Cardiac septum (tissue), 1 donor: ENCODE results near the gene TMED8. TPM values are rescaled to one million over a fixed set of nuclear protein-coding genes. Genes with fewer than 3 reads are reported as not detected.
"Not testable (repeated sequence)": the region's sequence is repeated elsewhere in the genome, so short reads cannot be mapped to it uniquely, and the experiment has no call there.

Experiments used
- DNase-seq: peaks from one replicate; pipeline ENCODE4 v3.0.0-alpha.2; 2020; ENCODE audit warnings: low spot score
- intact Hi-C: fragments of 100-400 bp; cut with DNase I; formaldehyde crosslinking; loops from one replicate; pipeline ENCODE4 v1.14.0; 2022
- total RNA-seq: library from RNA; stranded (reverse); fragmentation: NEBNext Ultra II Directional; extraction: Animal tissue kit (Norgen Biotek cat#: 25700); gene quantifications from one replicate; pipeline ENCODE4 v1.2.1, GENCODE V29; 2021
- donor health status: DM: no; HTN: no; CAD: no.

The TMED8 gene
- total RNA-seq, 1 donor from 2014 or later = 5.6 TPM

- DNase-seq = no peak
- intact Hi-C loops = no loop called here
Observed at GRCh38 chr14:77372304-77372841, 4.5 kb downstream of the TMED8 start.

GRCh38 chr14:77369285-77369684 is 7.6 kb downstream of the TMED8 start:
- no peak for DNase-seq
- intact Hi-C loops = no loop called here

GRCh38 chr14:77364146-77364545 is 12.7 kb downstream of the TMED8 start:
- no peak for DNase-seq
- intact Hi-C loops = no loop called here

- intact Hi-C loops = no loop called here
- DNase-seq = no peak
Observed at GRCh38 chr14:77359626-77360025, 17.3 kb downstream of the TMED8 start.

GRCh38 chr14:77356899-77357298 is 20.0 kb downstream of the TMED8 start:
- intact Hi-C loops = no loop called here
- no peak for DNase-seq

DNA sequence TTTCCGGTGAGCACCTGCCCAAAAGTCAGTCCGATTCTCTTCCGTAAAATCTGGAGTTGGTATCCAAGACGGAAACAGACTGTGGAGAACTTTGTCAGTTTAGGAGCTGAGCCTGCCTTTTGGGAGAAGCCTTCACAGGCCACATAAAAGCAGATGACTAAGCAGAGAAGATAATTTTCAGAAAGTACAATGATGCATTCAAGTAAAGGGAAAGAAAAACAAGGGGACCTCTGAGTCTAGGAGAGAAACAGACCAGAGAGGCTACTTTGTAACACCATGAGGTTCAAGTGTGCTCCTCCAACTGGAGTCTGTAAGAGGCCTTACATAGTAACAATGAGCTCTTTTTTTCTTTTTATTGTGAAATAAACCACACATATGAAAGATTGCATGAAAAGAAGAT is 21.1 kb downstream of the TMED8 start:
- no peak for DNase-seq
- intact Hi-C loops = no loop called here

- intact Hi-C loops = no loop called here
- no peak for DNase-seq
Observed at GRCh38 chr14:77353469-77354141, 23.3 kb downstream of the TMED8 start.

GRCh38 chr14:77347751-77348150 is 29.1 kb downstream of the TMED8 start:
- intact Hi-C loops = no loop called here
- no peak for DNase-seq

DNA sequence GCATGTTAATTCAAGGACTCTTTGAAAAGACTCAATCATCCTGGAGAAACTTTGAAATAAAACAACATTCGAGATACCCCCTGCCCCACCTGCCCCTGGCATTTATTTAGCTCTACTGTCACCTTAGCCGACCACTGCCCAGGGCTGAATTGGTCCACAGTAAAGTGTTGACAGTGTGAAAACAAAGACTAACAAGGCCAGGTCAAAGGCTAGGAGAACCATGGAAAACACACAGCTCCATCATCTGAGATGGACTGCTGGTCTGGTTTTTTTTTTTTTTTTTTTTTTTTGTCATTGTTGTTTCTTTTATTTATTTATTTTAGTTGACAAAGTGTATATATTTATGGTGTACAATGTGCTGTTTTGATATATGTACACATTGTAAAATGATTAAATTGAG is 30.4 kb downstream of the TMED8 start:
- intact Hi-C loops = no loop called here
- no peak for DNase-seq

DNA sequence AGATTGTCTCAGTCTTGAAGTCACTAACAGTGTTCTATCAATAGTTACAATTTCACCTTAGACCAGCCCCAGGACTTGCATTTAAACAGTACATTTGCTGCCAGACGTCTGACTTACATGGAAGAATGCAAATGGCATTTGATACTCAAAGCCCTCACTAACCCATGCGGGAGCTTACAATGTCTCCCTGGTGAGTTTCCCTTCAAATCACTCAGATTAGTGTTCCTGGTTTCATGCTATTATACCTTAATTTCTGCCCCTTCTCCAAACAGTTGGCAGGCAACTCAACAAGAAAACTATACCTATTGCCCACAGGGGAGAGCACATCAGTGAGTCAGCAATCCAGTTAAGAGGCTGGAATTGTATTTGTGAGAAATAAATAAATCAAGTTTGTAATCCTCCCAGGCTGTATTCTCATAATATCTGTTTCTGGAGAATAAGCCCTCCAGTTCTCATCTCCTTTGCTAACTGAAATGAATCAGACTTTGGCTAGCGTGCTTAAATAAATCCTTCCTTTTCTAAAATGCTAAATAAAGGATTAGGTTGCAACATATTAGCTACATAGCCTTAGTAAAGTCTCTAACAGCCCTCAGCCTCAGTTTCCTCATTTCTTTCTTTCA is 32.4 kb downstream of the TMED8 start:
- DNase-seq = no peak
- intact Hi-C loops = no loop called here

DNA sequence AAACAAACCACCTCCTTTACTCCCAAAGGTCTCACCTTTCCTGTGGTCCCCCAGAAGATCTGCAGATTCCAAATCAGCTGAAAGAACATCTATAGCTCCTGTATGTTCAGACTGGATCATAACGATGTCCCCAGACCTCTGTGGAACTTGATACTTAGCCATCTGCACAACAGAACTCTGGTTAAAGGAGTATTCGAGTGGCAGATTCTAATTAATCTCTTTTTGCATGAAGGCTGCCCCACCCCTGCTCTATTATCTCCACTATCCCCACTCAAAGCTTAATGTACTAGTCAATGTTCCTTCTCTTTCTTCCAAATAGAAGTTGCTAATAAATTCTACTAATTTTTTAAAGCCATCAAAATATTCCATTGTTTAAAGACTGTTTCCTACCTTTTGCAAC is 33.2 kb downstream of the TMED8 start:
- intact Hi-C loops = no loop called here
- no peak for DNase-seq

GRCh38 chr14:77342726-77343397 is 34.0 kb downstream of the TMED8 start:
- no peak for DNase-seq
- intact Hi-C loops = no loop called here

DNA sequence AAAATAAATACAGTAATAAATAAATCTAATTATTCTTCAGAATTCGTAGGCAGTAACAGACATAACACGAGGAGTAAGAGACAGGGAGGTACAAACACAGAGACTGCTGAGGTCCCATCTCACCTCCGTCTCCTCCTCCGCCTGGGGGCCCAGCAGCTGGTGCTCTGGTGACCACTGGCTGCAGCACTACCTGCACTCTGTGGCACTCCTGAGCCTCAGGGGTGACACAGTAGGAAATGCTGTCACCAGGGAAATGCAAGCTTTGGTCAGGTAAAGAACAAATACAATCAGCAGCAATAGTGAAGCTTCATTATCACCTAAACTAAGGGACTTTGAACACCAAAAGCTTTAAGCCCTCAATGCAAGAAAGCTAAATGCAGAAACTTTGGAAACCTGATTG is 36.5 kb downstream of the TMED8 start:
- intact Hi-C loops = no loop called here
- no peak for DNase-seq

DNA sequence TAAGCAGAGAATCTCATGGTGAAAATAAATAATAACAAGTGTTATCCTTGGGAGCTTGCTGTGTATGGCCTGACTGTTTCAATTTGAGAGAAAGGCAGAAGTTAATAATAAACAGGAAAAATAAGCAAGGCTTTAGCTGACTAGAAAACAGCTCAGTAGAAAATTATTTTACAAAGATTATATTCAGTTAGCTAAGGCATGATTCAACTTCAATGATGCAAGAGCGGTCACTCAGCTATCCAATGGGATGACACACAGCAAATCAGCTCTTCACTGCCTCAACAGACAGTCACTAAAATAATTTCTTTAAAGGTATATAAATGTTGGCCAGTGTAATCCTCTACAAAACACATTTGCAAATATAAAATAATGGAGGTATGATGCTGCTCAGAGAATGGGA is 37.5 kb downstream of the TMED8 start:
- no peak for DNase-seq

GRCh38 chr14:77338302-77338701 is 38.6 kb downstream of the TMED8 start:
- intact Hi-C loops = no loop called here
- no peak for DNase-seq

More for the DNA sequence above, 37.5 kb downstream of the TMED8 start:
- intact Hi-C loops = no loop called here

GRCh38 chr14:77337880-77338279 is 39.0 kb downstream of the TMED8 start:
- no peak for DNase-seq
- intact Hi-C loops = no loop called here

DNA sequence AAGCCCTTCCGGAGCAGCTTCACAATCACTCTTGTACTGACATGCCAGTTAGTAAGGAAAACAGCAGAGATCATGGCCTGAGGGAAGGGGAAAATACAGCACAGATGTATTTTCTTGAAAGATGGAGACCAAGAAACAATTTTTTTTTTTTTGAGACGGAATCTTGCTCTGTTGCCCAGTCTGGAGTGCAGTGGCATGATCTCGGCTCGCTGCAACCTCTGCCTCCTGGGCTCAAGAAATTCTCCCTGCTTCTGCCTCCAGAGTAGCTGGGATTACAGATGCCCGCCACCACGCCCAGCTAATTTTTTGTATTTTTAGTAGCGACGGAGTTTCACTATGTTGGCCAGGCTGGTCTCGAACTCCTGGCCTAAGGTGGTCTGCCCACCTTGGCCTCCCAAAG is 39.6 kb downstream of the TMED8 start:
- intact Hi-C loops, DNase-seq: not testable (repeated sequence)

DNA sequence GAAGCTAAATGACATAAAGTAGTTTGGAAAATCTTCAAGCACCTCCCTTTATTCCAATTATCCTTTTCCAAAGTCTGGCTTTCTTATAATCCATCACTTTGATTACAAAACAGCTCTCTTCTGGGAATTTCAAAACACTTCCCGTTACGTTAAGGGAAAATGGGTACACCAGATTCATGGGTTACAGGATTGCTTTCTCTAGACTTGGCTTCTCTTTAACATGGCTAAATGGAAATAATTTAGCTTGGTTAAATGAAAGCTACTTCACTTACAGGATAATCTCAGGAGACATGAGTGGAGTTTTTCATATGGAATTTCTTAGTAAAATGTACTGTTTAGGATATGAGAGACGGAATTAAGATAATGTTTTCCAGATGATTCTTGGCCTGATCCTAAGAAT is 41.3 kb downstream of the TMED8 start:
- no peak for DNase-seq
- intact Hi-C loops = no loop called here

DNA sequence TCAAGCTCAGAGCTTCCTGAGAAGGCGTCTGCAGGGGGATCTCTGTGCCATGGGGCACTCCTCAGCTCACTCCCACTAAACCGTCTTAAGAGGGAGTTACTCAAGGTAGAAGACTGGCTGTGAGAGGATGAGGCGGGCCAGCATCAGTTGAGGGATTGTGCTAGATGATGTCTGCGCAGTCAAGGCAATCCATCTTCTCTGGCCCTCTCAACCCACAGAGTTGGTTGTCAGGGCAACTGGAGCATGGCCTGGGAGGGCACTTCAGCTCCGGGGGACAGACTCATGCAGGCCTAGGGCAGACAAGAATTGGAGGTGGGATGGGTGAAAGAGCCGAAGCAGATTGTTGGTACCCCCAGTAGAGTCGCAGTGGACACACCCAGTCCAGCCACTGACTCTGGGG is 47.0 kb downstream of the TMED8 start:
- DNase-seq = no peak
- intact Hi-C loops = no loop called here

DNA sequence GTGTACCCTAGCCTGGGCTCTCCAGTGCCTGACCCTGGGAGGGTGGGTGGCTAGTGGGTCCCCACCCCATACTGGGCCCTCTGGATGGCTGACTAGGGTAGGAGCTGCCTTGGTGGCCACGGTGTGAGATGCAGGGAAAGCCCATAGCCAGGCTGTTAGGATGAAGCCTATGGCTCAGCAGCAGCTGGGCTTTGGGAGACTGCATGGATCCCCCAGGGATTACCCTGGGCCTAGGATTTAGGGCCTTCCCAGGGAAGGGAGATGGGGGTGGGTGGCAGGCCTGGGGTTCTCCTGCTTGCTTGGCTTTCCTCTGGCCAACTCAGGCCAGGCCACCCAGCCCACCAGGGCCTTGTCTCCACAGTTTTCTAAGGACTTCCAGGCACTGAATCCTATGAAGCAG is 49.8 kb downstream of the TMED8 start:
- DNase-seq = no peak
- intact Hi-C loops = no loop called here

DNA sequence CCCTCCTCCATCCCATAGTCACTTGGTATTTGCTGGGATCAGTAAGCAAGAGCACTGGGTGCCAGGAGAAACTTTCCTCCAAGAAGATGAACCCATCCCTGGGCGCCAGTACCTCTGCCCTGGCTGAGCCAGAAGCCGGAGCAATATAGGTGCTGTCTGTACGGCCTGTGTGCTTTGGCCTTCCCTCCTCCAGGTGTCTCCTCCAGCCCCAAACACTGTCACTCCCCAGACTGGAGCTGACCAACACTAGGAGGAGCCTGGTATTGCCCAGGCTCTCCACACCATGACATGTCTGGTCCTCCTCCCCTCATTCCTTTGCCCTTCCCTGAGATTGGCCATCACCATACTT is 51.2 kb downstream of the TMED8 start:
- intact Hi-C loops = no loop called here

More for the DNA sequence above, 51.2 kb downstream of the TMED8 start:
- DNase-seq = no peak
